ENCODE measurements around the gene CRLF1.

DNA sequence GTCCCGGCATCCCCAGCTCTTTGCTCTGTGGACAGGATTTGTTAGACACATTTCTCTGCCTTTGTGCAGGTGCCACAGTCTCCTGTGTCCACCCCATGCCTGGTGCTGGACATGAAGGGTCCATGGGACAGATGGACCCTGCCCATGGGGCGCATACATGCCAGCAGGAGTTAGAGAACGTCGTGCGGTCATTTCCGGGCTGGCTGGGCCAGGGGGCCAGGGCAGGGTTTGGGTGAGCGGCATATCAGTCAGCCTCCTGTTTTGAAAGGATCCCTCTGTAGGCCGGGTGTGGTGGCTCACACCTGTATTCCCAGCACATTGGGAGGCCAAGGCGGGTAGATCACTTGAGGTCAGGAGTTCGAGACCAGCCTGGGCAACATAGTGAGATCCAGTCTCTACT is 41.2 kb upstream of the CRLF1 start:
- TF ChIP-seq EZH2phosphoT487 (IDR thresholded peaks at IDR 0.05; ENCODE audit: insufficient read depth, low read depth) (no peak), EZH2 (IDR thresholded peaks at IDR 0.05; ENCODE audit: insufficient read depth, poor library complexity, severe bottlenecking) (no peak)

Data from GM23248 (cell line).